ENCODE data around the gene CCNG2.

DNA sequence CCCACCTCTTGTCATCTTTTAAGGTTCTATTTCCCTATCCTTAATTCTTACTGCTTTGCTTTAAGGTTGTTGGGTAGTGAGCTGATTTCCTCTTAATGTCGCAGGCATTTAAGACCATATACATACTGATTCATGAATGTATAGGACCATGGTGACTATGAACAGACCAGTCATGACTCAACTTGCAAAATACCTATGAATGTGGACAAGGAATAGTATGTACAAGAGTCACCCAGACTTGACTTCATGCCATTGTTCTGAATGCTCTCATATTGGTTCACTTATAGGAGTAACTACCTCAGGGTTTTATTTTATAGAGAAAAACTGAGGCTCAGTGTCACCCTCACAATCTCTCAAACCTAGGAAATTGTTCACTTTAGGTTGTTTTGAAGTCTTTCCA is 44.3 kb downstream of the CCNG2 start:
- TF ChIP-seq, protein P1, sequence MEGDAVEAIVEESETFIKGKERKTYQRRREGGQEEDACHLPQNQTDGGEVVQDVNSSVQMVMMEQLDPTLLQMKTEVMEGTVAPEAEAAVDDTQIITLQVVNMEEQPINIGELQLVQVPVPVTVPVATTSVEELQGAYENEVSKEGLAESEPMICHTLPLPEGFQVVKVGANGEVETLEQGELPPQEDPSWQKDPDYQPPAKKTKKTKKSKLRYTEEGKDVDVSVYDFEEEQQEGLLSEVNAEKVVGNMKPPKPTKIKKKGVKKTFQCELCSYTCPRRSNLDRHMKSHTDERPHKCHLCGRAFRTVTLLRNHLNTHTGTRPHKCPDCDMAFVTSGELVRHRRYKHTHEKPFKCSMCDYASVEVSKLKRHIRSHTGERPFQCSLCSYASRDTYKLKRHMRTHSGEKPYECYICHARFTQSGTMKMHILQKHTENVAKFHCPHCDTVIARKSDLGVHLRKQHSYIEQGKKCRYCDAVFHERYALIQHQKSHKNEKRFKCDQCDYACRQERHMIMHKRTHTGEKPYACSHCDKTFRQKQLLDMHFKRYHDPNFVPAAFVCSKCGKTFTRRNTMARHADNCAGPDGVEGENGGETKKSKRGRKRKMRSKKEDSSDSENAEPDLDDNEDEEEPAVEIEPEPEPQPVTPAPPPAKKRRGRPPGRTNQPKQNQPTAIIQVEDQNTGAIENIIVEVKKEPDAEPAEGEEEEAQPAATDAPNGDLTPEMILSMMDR (IDR thresholded peaks at IDR 0.05; ENCODE audit: insufficient read depth, low read length, poor library complexity, severe bottlenecking) = no peak
- TF ChIP-seq EZH2phosphoT487 (conservative IDR thresholded peaks at IDR 0.05; ENCODE audit: low read length) = no peak
